ENCODE results near the gene TRMT112.

The TRMT112 gene

GRCh38 chr11:64290352-64291261, 26.8 kb downstream of the TRMT112 start:
- no peak for DNase-seq

- no peak for DNase-seq
Measured at GRCh38 chr11:64289002-64289564, 28.3 kb downstream of the TRMT112 start.

- DNase-seq, result no peak
Measured at GRCh38 chr11:64288353-64288750, 29.0 kb downstream of the TRMT112 start.

GRCh38 chr11:64287676-64288352, 29.5 kb downstream of the TRMT112 start:
- no peak for DNase-seq

GRCh38 chr11:64286801-64287159, 30.6 kb downstream of the TRMT112 start:
- no peak for DNase-seq

- no peak for DNase-seq
Measured at GRCh38 chr11:64285885-64286800, 31.2 kb downstream of the TRMT112 start.

GRCh38 chr11:64284962-64285884, 32.1 kb downstream of the TRMT112 start, which contains the start of gene GPR137:
Gene GPR137, plus strand, starts transcription at chr11:64285848. Its CDS starts 677 bp downstream, at chr11:64286525.
- DNase-seq, result peak; percentile 89 to 93

GRCh38 chr11:64284048-64284961, 33.1 kb downstream of the TRMT112 start, which contains the start of gene BAD:
Gene BAD, minus strand, starts transcription at chr11:64284665. Its CDS starts 297 bp downstream, at chr11:64284368.
- peak; percentile 94 to 95 for DNase-seq

- no peak for DNase-seq
Measured at GRCh38 chr11:64283092-64283491, 34.3 kb downstream of the TRMT112 start.

GRCh38 chr11:64281957-64282770, 35.2 kb downstream of the TRMT112 start:
- no peak for DNase-seq

- DNase-seq, result no peak
Measured at GRCh38 chr11:64278576-64279190, 38.7 kb downstream of the TRMT112 start.

GRCh38 chr11:64276653-64277431, 40.5 kb downstream of the TRMT112 start:
- no peak for DNase-seq

- no peak for DNase-seq
Measured at GRCh38 chr11:64275841-64276240, 41.5 kb downstream of the TRMT112 start.

GRCh38 chr11:64275031-64275800, 42.1 kb downstream of the TRMT112 start:
- DNase-seq, result no peak

- DNase-seq, result peak; percentile 97 to 98
Measured at GRCh38 chr11:64269540-64270220, 47.7 kb downstream of the TRMT112 start.

GRCh38 chr11:64268893-64269539, 48.3 kb downstream of the TRMT112 start:
- peak; percentile 33 to 42 for DNase-seq

Data from CD4-positive, alpha-beta T cell treated with Interferon alpha-2 for 1 hour (primary cell).